Kidney epithelial cell (primary cell): ENCODE data around the gene RSPH3. TPM values are rescaled to one million over a fixed set of nuclear protein-coding genes. Genes with fewer than 3 reads are reported as not detected.
"Not testable (repeated sequence)": the region's sequence is repeated elsewhere in the genome, so short reads cannot be mapped to it uniquely, and the experiment has no call there.

ENCODE experiments used
- DNase-seq: peaks from one replicate; pipeline ENCODE4 v3.0.0-alpha.2; 2010; ENCODE audit warnings: low read depth
- H3K27me3 ChIP-seq: 2 replicates; pipeline ENCODE4 v1.6.0; 2011; ENCODE audit warnings: low read length; ENCODE audit not compliant: control insufficient read depth, insufficient read depth
- H3K36me3 ChIP-seq: 2 replicates; pipeline ENCODE4 v1.5.1; 2011; ENCODE audit warnings: low read length; ENCODE audit not compliant: control insufficient read depth, insufficient read depth
- H3K4me3 ChIP-seq: 2 replicates; pipeline ENCODE4 v1.5.1; 2011; ENCODE audit warnings: low read depth, mild to moderate bottlenecking, control low read depth, low read length
- CTCF ChIP-seq: IDR thresholded peaks from 2 replicates; pipeline ENCODE4 v1.5.1; 2011; ENCODE audit warnings: mild to moderate bottlenecking, moderate library complexity, low read length, control low read depth, inconsistent platforms; ENCODE audit not compliant: insufficient read depth, poor library complexity, severe bottlenecking
- total RNA-seq: library from RNA; depleted of rRNA; stranded (reverse); fragments of >200 nt; gene quantifications from 2 replicates; pipeline ENCODE4 v1.2.3, GENCODE V29; 2015

Gene RSPH3
- total RNA-seq, 1 donor from 2014 or later = 8.3 TPM

DNA sequence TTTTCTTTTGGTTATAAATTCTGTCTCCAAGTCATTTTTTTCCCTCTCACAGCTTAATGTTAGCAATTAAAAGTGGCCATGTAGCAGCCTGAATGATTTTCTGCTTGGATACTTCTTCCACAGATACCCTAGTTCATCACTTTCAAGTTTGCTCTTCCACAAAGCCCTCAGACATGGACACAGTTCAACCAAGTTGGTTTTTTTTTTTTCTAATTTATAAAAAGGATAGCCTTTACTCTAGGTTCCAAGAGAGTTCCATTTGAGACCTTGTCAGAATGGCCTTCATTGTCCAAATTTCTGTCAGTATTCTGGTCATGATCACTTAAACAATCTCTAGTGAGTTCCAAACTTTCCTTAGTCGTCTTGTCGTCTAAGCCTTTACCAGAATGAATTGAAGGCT lies 40.0 kb downstream of the RSPH3 start:
- no peaks in the 10 kb centered on the region for H3K36me3 ChIP-seq
- no peak for TF ChIP-seq CTCF
- H3K27me3 ChIP-seq = no peaks in the 10 kb centered on the region
- no peak for DNase-seq
- H3K4me3 ChIP-seq = no peak overlapping the region

GRCh38 chr6:158959552-158959951 lies 40.5 kb downstream of the RSPH3 start:
- no peaks in the 10 kb centered on the region for H3K27me3 ChIP-seq
- no peak overlapping the region for H3K4me3 ChIP-seq
- no peaks in the 10 kb centered on the region for H3K36me3 ChIP-seq
- DNase-seq = no peak
- TF ChIP-seq CTCF = no peak

DNA sequence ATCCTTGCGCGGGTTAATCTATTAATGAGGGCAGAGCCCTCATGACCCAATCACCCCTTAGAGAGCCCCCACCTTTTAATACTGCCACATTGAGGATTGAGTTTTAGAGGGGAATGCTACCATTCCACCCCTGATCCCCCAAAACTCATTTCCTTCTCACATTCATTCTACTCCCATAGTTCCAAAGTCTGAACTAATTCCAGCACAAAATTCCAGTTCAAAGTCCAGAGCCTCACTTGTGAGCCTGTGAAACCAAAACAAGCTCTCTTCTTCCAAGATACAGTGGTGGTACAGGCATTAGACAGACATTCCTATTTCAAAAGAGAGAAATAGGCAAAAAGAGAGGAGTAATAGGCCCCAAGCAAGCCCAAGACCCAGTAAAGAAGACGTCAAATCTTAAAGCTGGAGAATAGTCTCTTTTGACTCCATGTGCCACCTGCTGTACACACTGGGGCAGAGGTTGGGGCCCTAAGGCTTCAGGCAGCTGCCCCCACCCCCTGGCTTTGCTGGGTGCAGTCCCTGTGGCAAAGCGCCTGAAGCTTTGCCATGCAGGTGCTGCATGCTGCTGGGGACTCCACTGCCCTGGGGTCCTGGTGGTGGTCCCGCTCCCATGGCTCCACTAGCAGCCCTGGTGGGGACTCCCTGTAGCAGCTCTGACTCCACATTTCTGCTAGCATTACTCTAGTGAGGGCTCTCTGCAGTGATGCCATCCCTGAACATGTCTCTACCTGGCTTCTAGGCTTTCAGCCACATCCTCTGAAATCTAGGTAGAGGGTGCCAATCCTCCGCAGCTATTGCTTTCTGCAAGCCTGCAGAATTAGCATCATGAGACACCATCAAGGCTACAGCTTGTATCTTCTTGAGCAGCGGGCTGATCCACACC lies 41.3 kb downstream of the RSPH3 start:
- Histone ChIP-seq H3K36me3 (no peaks in the 10 kb centered on the region), H3K4me3 (no peak overlapping the region), H3K27me3 (no peaks in the 10 kb centered on the region)
- no peak for DNase-seq
- TF ChIP-seq CTCF = no peak

- TF ChIP-seq CTCF = no peak
- DNase-seq = no peak
These were observed 44.7 kb downstream of the RSPH3 start for GRCh38 chr6:158955255-158955654.

DNA sequence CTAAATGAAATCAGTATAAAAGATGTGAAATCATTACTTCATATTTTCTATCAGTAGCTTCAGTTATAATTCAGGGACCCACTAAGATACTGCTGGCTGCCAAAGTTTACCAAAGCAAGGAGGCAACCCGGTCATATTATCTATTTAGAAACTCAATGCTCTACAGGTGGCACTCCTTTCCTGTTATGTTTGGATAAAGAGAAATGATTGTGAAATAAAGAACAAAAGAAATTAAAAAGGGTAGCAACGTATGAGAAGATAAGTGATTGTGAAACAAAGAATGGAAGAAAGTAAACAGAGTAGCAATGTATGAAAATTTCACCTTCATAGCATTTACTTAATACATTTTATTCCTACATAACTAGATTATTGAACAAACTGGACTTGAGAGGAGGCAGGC lies 45.2 kb downstream of the RSPH3 start:
- H3K4me3 ChIP-seq = no peak overlapping the region
- no peak for TF ChIP-seq CTCF
- no peaks in the 10 kb centered on the region for H3K36me3 ChIP-seq
- H3K27me3 ChIP-seq = no peaks in the 10 kb centered on the region
- DNase-seq = no peak

More at GRCh38 chr6:158955255-158955654, 44.7 kb downstream of the RSPH3 start:
- Histone ChIP-seq H3K4me3 (no peak overlapping the region), H3K36me3 (no peaks in the 10 kb centered on the region), H3K27me3 (no peaks in the 10 kb centered on the region)

DNA sequence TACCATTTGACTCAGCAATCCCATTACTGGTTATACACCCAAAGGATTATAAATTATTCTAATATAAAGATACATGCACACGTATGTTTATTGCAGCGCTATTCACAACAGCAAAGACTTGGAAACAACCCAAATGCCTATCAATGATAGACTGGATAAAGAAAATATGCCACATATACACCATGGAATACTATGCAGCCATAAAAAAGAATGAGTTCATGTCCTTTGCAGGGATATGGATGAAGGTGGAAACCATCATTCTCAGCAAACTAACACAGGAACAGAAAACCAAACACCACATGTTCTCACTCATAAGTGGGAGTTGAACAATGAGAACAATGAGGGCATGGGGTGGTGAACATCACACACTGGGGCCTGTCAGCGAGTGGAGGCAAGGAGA lies 48.0 kb downstream of the RSPH3 start:
- H3K36me3 ChIP-seq, DNase-seq, H3K4me3 ChIP-seq, H3K27me3 ChIP-seq: not testable (repeated sequence)

- H3K27me3 ChIP-seq, DNase-seq, H3K4me3 ChIP-seq, H3K36me3 ChIP-seq: not testable (repeated sequence)
These were observed 48.4 kb downstream of the RSPH3 start for GRCh38 chr6:158951565-158951964.
